ENCODE results near the gene ROBO2. TPM values are rescaled to one million over a fixed set of nuclear protein-coding genes. Genes with fewer than 3 reads are reported as not detected.
A peak's percentile ranks its signal among the peaks of the same experiment; 100 is the strongest.

The ROBO2 gene
- total RNA-seq, 1 donor from 2014 or later: 0.35 TPM

DNA sequence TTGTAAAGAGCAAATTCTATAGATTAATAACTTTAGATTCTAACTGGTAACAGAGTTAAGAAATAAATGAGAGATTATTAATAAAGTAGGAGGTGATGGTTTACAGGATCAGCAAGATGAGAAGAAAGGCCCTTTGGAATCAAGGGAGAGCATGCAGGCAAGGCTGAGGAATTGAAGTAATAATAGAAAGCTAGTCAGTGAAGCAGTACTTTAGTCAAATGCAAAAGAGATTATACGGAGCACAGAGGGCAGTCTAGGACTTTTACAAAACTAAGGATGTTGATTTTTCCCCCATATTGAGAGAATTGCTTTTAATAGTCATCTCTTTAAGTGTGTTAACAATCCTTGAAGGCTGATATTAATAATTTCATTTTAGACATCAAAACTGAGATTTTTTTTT is 146.4 kb downstream of the ROBO2 start:
- DNase-seq (ENCODE audit: extremely low read depth, low read depth, low spot score): no peak

DNA sequence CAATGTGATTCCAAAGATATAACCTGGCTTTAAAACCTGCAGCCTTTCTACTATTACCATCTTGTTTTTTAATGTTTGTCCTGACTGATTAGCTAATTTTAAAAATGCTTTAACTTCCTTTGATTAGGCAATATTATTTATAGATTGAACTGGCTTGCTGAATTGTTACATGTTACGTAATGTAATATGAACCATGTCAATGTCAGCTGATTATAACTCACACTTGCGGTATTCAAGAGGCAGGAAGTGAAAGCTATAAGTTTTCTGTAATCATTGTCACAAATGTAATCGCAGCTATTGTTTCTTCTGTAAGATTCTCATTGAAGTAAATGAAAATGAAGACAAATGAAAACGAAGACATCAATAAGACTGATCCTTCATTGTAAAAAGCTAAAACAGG is 146.8 kb downstream of the ROBO2 start:
- peak; percentile 7 for DNase-seq (ENCODE audit: extremely low read depth, low read depth, low spot score)

DNA sequence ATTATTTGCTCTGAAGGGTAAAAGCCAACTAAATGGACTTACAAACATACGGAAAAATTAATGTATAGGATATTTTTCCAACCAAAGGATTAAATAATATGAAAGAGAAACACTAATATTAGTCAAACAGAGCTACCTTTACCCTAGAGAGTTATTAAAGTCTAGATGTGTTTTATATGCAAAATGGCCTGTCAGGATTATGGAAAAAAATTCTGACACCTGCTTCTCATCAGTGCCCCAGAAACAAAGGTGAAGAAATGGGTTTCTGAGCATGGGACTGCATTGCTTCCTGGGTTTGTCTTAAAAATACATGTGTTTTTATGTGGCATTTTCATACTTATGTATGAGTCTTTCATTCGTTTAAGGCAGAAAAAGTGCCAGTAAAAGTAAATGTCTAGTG is 148.3 kb downstream of the ROBO2 start:
- DNase-seq (ENCODE audit: extremely low read depth, low read depth, low spot score): no peak

DNA sequence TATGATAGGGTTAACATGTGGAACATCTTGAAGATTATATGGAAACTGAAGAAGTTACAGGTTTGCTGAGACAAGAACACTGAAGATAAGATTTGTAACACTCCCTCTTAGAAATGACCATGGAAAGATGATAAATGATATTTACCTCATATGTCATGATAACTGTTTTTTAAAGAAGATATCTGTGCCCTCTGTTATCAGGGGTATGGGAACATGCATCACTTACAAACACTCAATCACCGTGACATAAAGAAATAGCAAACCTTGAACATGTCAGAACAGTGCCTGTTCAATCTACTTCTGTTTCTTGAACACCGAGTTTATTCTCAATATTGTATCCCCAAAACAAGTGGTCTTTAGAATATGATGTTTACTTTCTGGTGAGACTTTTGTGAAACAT is 149.4 kb downstream of the ROBO2 start:
- no peak for DNase-seq (ENCODE audit: extremely low read depth, low read depth, low spot score)

DNA sequence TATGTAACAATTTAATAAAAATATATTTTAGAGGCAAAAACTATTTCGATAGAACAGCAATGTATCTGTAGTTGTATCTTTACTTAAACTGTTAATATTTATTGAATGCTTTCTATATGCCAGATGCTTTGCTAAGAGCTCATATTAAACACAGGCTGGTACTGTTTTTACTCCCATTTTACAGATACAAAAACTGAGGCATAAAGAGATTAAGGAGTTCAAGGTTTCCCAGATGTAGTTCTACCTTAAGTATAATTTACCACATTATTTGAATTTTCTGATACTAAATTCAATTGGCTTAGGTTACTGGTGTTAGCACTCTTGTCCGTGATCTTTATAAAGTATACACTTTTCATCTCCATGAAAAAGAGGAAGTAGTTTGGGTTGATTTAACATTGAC is 149.8 kb downstream of the ROBO2 start:
- no peak for DNase-seq (ENCODE audit: extremely low read depth, low read depth, low spot score)

DNA sequence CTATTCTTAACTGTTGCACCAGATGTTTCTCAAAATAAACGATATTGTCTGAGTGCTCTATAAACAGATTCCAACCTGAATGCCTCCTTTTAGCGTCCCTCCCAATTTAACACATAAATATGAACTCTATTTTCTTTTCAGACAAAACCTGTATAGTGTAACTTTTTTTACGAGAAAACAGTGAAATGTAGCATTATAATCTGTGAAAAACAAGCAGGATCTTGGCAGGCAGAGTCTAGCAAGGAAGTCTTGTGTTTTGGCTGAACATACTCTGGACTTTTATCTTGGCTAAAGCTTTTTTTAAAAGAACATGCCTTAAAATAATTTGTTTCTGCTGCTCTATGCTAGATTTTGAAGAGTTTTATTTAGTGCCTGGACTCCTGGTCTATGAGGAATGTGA is 150.5 kb downstream of the ROBO2 start:
- no peak for DNase-seq (ENCODE audit: extremely low read depth, low read depth, low spot score)

DNA sequence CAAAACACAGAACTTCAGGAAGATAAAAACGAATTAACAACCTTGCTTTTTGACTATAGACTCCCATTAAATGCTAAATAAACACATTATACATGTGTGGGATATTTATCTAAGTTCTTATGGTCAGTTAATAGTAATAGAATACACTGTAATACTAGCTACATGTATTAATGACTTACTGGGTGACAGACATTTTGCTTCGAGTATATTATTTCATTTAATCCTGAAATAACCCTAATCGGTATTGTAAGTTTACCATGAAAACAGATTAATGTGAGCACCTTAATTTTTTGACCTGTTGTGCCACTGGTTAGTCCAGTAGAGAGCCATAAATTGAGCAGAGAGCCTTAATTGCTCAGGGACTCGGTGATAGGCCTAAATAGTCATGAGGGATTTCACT is 151.1 kb downstream of the ROBO2 start:
- DNase-seq (ENCODE audit: extremely low read depth, low read depth, low spot score): no peak

DNA sequence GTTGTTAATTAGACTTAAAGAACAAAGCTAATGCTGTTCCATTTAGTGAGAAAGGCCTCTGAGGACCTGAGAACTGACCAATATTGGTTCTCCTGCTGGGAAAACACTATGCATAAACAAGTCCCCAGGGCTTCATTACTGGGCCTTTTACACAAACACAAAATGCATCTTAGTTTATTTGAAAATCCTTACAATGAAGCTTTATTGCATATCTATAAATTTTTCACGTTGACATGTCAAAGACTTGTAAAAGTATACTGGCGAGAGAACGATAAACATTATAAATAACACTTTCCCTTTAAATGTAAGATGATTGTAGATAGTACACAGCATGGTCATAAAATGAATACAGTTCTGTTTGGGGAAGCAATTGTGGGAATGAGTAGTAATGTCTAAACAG is 151.7 kb downstream of the ROBO2 start:
- DNase-seq (ENCODE audit: extremely low read depth, low read depth, low spot score): no peak

DNA sequence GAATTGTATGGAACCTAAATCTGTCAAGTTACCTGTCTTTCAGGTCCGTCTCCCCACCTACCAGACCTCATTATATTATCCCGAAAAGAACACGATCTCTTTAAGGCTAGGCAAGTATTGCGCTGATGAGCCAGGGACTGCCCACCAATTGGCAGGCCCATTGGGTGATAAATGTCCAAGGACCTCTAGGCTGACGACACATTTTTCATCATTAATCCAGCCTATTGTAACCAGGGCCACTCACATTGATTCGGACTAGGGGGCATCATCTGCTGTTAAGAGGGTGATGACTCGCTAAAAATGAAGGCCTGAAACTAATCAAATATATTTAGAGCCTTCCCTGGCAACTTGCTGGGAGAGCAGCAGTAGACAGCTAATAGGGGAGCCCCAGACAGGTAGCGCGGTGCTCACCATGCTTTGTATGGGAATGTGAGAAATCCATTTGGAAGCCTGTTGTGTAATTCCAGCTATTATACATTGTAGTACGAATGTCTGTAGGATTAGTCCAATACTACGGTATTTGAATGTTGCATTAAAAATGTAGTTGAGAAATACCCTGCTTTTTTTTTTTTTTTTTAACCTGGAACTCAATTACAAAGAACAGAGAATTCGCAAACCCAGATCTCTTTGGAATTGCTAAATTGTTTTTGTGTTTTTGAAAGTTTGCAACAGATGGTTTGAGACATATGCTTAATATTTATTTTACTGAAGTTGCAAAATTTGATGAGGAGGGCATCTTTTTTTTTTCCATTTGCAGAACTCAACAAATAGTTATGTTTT is 156.1 kb downstream of the ROBO2 start:
- no peak for DNase-seq (ENCODE audit: extremely low read depth, low read depth, low spot score)

DNA sequence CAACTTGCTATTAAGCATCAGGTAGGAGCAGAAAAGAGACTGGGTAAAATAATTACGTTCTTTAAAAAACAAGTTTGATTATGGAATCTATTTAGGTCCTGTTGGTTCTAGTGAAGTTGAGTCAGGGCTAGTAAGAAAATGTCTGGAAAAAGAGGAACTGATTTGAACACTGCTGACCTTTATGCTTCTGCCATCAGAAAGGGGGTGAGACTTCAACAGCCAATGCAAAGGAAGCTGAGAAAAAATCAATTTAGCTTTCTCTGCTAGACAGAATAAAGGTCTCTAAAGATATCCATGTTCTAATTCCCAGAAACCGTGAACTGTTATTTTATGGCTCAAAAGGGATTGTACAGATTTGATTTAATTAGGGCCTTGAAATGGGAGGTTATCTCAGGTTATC is 157.5 kb downstream of the ROBO2 start:
- no peak for DNase-seq (ENCODE audit: extremely low read depth, low read depth, low spot score)

DNA sequence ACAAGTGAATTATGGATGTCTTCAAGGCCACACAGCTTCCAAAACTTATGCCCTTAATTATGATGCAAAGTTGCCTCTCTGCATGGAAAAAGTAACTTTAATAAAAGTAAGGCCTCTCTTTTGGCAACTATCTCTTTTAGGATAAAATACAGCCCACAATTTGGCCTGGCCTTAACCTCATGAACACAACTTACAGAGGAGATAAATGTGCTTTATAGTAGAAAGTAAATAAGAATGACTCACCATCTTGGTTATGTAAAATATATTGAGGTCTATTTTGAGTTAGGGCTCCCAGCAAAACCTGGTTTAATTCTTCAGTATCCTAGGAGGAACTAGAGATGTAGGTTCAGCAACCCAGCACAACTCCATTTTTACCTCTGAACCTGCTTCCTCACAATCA is 164.0 kb downstream of the ROBO2 start:
- DNase-seq (ENCODE audit: extremely low read depth, low read depth, low spot score): no peak

DNA sequence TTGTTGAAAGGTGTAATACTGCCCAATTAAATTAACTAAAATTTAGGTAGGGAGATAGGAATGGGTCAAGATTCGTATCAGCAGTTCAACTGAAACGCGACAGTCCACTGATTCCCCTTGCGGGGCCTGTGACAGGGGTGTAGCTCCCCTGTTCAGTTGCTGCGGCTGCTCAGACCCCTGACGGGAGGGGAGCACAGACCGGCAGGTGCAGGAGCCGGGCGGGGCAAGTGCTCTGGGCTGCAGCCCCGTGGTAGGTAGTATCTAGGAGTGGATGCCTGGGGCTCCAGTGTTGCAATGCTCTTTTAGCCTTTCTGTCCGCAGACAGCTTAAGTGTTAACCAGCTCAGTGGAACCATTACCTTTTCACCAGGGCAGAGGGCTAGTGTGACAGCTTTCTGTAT is 164.9 kb downstream of the ROBO2 start:
- DNase-seq (ENCODE audit: extremely low read depth, low read depth, low spot score): no peak

DNA sequence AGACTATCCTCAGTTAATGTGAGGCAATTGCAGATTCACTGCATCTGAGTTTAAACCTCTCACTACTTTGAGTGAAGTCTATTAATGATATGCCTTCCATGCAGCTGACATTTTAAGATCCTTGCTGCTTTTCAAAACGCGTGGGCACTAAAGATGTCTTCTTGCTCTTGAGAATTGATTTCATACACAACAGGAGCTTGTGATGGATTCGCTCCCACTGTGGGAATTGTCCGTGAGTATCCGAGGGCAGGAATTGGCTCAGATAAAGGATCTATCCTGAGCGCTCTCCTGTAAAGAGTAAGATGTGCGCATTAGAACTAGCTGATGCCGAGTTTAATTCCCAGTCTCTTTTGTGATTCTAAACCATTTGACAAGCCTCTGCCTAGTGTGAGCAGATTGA is 167.9 kb downstream of the ROBO2 start:
- no peak for DNase-seq (ENCODE audit: extremely low read depth, low read depth, low spot score)

DNA sequence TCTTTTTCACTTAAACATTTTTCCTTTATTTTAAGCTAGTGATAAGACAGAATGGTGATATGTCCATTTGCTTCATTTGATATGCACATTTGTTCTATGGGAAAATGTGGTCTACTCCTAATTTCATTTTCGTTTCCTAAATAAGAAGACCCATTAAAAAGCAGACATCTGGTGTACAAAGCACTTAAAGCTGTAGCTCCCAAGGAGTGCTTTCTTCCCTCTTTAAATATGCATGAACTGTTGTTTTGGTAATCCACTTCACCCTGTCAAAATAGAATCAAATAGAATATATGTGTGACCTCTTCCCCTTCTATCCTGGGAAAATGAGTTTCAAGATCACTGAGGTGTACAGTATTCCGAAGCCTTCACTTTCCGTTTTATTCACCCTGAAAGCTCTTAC is 182.8 kb downstream of the ROBO2 start:
- no peak for DNase-seq (ENCODE audit: extremely low read depth, low read depth, low spot score)

DNA sequence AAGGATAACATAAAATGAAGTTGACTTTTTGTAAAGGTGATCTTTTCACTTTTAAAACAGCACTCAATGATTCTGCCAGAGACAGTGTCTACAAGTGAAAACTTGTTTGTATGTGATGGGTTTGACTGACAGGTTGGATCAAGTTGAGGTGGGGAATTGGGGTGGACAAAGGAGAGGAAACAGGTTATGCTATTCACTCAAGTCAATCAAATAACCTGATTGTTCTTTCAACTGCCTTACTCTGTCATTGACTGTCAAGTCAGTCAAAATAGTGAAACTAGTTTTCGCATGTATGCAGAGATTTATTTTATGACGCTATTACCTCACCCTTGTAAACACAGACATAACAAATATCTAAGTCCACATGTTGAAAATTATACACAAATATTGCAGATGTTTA is 187.7 kb downstream of the ROBO2 start:
- no peak for DNase-seq (ENCODE audit: extremely low read depth, low read depth, low spot score)

DNA sequence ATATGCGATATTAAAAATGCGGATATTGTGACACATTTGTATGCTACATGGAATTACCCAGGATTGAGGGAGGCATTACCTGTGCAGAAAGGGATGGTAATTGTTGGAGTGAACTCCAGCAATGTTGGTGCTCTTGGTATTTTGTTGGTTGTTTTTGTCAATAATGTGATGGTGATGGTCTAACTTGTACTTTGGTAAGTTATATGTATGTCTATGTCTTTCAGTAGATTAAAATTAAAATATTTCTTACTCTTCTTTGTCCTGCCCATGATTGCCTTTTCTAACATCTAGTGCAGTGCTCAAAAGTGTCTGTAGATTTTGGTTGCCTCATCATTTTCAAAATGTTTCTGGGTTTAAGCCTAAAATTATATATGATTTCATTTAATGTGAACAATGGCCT is 192.7 kb downstream of the ROBO2 start:
- no peak for DNase-seq (ENCODE audit: extremely low read depth, low read depth, low spot score)

DNA sequence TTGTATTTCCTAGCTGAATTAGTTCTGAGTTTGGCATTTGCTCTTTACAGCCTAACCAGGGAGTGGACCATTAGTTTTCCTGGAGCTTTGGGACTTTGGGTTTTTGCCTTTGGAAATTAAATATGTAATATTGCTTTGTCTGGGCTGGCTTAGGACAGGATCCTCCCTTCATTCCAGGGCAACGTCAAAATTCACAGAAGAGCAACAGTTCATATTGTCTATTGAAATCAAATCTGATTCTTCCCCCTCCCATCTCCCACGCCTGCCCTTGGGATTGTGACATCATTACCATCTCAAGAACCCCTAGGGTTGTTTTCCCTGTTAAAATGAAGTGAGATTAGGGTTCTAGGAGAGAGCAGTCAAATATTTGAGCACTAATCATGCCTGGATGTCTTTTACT is 194.1 kb downstream of the ROBO2 start:
- no peak for DNase-seq (ENCODE audit: extremely low read depth, low read depth, low spot score)

DNA sequence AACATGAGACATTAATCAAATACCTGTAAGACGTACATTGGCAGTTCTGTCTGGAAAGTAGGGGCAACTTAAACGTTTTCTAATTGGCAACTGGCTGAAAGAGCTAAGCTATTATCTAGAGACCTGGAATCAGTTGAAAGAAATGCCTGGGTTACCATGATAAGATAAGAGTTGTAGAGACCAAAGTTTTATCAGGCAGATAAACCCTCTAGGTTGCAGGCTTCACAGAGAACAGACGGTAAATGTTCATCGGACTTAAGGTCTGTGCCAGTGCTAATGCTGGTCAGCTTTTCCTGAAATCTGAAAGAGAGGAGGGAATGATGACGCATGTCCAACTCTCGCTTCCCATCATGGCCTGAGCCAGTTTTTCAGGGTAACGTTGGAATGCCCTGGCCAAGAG is 196.2 kb downstream of the ROBO2 start:
- DNase-seq (ENCODE audit: extremely low read depth, low read depth, low spot score): no peak

DNA sequence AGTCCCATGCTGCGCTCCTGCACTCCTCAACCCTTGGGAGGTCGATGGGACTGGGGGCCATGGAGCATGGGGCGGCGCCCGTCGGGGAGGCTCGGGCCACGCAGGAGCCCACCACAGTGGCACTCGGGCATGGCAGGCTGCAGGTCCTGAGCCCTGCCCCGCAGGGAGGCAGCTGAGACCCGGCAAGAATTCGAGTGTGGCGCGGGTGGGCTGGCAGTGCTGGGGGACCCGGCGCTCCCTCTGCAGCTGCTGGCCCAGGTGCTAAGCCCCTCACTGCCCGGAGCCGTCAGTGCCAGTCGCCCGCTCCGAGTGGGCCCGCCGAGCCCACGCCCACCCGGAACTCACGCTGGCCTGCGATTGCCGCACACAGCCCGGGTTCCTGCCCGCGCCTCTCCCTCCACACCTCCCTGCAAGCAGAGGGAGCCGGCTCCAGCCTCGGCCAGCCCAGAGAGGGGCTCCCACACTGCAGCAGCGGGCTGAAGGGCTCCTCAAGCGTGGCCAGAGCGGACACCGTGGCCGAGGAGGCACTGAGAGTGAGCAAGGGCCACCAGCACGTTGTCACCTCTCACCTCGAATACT is 200.3 kb downstream of the ROBO2 start:
- no peak for DNase-seq (ENCODE audit: extremely low read depth, low read depth, low spot score)

DNA sequence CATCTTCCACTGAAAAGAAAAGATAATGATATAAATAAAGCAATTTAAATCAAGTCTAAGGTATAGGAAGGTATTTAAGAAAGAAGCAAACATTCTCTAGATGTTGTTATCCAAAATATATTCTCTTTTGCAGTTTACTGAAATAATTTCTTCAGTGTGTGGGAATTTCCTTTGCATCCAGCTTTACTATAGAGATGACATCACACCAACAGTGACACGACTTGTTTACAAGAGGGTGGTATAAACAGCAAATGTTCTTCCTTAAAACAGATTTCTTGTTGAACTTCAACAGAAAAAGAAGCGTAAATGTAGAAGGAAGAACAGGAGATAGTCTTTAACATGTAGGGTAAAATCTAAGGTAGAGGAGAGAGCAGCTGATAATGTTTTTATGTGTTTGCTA is 202.5 kb downstream of the ROBO2 start:
- DNase-seq (ENCODE audit: extremely low read depth, low read depth, low spot score): no peak

DNA sequence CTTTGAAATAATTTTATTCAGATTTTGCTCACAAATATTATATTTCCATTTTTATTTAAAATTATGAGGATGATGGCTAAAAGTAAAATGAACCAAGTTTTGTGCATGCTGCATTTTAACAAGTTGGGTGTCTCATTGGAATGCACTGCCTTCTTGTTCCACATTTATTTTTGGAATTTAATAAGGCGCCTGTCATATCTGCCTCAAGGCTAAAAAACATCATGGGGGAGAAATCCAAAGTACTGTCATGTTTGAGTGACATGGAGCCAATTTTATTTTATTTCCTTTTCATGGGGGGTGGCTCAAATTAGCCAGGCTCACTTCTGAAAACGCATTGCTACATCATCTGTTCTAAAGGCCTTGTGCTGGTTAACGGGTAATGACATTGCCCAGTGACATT is 205.1 kb downstream of the ROBO2 start:
- no peak for DNase-seq (ENCODE audit: extremely low read depth, low read depth, low spot score)

DNA sequence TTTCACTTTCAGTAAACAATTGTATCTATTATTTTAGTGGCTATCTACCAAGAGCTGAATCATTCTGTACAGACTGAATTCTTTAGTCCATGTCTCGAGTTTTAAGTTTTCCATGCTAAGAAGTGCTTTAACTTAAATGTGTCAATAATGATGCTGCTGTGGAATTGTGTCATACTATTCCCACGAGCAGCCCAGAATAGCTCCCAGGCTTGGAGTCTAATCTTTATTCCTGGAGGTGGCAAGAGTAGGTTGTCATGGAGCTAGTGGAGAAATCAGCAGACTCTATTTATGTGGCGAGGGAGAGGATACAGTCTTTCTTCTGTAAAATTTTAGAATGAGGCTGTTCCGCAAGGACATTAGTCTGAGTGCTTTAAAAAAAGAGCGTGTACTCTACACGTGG is 207.2 kb downstream of the ROBO2 start:
- no peak for DNase-seq (ENCODE audit: extremely low read depth, low read depth, low spot score)

DNA sequence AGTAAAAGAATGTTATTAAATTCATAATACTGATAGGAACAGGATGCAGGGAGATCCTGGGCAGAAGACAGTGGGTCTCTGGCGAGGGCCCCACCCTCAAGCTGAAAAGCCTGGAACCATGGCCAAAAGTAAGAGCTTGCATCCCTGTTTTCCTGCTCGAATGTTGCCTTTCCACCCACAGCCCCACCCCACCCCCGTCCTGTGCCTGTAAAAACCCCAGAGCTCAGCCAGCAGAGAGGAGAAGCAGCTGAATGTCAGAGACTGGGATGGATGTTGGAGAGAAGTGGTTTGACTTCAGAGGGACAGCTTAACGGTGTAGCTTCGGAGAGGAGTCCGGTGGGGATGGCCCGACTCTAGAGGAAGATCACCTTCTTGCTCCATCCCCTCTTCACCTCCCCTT is 207.9 kb downstream of the ROBO2 start:
- DNase-seq (ENCODE audit: extremely low read depth, low read depth, low spot score): no peak

Data from glomerular endothelial cell (primary cell).